Stimulated activated CD4-positive, alpha-beta T cell treated with anti-CD3 and anti-CD28 coated beads, Interleukin-1b, Interleukin-23, amount 100 ng/mL, for 1 hour (primary cell): ENCODE measurements around the gene CMPK2.

Source experiments
- DNase-seq, 2 donors: peaks; one replicate each; pipeline ENCODE4 v3.0.0-alpha.2; 2020; ENCODE audit warnings: low read depth in 2 of 2

Gene CMPK2

DNA sequence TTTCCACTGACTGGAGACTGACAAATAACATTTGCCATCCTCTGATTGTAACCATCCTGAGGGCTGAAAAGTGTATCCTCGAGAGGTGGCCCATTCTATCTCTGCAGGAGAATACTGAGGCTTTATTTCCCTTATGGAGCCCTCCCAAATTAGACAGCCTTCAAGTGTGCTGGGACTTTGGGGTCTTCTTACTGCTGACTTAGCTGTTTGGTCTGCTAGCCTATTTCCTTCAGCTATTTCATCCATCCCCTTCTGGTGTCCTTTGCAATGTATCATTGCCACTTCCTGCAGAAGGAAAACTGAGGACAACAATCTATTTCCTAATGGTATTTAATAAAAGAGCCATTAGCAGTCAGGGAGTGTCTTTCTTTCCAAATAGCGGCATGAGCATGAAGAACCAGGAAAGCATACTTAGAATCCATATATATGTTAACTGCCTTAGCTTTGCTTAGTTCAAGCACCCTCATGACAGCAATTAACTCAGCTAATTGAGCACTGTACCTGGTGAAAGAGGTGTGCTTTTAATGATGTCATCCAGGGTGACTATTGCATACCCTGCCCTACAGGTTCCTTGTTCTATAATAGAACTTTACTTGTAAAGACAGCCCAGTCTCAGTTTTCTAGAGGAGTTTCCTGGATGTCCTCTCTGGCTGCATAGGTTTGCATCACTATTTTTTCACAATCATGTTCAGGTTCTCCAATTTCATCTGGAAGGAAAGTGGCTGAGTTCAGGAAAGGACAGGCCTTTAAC, 24.0 kb downstream of the CMPK2 start:
- no peak for DNase-seq

DNA sequence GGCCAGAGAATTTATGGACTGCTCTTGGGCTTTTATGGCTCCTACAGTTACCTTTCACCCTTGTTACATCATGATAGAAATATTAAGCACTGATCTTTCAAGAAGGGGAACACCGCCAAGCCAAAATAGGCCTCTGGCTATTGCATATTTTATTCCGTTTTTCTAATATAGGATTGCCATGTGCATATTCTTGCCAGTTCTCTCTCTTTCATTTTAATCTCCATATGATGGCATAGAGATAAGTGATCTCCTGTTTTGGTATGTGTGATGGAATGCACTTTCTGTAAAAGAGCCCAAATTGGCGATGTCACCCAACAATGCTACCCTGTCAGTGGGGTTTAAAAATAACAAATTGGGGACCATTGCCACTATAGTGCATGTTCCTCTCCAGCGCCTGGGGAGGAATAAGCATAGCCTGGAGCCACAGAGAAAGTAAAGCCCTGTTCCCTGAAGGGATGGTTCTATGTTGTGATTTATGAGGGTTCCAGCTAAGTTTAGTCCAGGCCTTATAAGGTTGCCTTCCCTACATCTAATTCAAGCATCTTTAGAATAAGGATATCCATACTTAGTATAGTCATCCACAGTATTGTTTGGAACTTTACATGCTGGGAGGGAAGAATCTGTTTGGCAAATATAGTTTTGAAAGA, 26.9 kb downstream of the CMPK2 start:
- DNase-seq = no peak

DNA sequence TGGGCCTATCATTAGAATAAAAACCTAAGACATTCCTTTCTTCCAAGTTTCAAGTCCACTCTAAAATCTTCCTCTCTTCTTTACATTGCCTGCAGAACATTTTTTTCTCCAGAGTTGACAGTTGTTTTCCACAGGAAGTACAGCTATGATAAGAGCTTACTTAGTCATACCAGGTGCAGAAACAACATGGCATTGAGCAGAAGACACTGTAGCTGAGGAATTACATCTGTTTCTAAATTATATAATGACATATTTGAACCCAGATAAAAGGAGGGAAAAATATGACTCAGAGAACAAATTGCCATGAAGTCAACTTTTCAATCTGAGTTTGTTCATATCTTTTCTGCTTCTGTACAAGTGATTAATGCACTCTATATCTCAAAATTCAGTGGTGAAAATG, 30.2 kb downstream of the CMPK2 start:
- DNase-seq = no peak

DNA sequence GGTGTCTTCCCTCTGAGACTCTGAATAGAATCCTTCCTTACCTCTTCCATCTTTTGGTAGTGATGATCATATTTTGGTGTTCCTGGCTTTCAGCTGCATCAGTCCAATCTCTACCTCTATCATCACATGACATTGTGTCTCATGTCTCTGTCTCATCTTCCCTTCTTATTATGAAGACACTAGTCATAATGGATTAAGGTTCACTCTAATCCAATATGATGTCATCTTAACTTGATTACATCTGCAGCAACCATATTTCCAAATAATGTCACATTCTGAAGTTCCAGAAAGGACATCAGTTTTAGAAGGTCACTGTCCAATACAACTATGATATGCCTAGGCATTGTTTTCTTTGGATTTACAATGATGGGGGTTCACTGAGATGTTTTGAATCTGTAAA, 31.5 kb downstream of the CMPK2 start:
- DNase-seq = no peak

DNA sequence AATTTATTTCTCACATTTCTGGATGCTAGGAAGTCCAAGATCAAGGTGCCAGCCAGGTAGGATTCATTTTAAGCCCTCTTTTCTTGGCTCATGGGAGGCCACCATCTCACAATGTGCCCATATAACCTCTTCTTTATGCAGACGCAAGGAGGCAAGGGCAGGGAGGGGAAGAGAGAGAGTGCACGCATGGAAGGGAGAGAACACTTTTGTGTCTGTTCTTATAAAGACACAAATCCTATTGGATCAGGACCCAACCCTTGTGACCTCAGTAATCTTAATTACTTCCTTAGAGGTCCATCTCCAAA, 32.5 kb downstream of the CMPK2 start:
- no peak for DNase-seq

DNA sequence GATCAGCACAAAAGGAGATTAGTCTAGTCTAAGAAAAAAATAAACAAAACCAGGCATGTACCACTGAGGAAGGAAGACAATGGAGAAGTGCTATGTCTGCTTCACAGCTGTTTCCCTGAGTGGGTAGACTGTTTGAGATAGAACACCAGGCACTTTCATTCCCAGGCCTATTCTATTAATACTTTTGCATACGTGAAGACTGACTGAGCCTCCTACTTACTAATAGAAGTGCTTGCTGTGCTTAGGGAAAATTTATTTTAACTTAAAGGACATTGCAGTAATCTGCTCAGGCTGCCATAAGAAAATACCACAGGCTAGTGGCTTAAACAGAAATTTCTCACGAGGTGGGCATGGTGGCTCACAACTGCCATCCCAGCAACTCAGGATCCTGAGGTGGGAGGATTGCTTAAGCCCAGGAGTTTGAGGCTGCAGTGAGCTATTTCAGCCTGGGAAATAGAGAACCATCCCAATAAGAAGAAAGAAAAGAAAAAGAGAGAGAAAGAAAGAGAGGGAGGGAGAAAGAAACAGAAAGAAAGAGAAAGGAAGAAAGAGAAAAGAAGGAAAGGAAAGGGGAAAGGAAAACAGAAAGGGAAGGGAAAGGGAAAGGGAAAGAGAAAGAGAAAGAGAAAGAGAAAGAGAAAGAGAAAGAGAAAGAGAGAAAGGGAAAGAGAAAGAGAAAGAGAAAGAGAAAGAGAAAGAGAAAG, 33.0 kb downstream of the CMPK2 start:
- no peak for DNase-seq

DNA sequence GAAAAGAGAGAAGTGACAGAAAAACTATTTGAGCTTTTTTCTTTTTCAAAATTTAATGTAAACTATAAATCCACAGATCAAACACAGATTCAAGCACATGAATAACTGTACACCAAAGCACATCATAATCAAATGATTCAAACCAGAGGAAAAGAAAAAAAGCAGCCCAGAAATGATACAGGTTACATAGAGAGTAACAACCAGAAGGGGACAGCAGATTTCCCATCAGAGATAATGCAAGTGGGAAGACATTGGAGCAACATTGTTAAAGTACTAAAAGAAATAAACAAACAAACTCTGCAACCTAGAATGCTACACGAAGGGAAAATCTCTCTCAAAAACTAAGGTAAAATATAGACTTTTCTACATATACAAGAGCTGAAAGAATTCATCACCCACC, 34.5 kb downstream of the CMPK2 start:
- no peak for DNase-seq

DNA sequence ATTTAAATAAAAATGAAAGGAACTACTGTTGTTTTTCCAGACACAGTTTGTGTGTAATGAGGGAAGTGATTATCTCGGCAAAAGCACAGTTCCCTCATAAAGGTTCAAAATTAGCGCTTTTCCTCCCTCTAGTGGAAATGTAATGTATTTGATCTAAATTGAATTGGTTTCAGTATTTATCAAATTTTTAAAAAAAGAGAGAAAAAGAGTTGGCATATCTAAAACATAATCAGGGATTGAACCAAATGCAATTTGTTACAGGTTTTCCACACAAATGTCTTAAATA, 37.5 kb downstream of the CMPK2 start:
- no peak for DNase-seq

DNA sequence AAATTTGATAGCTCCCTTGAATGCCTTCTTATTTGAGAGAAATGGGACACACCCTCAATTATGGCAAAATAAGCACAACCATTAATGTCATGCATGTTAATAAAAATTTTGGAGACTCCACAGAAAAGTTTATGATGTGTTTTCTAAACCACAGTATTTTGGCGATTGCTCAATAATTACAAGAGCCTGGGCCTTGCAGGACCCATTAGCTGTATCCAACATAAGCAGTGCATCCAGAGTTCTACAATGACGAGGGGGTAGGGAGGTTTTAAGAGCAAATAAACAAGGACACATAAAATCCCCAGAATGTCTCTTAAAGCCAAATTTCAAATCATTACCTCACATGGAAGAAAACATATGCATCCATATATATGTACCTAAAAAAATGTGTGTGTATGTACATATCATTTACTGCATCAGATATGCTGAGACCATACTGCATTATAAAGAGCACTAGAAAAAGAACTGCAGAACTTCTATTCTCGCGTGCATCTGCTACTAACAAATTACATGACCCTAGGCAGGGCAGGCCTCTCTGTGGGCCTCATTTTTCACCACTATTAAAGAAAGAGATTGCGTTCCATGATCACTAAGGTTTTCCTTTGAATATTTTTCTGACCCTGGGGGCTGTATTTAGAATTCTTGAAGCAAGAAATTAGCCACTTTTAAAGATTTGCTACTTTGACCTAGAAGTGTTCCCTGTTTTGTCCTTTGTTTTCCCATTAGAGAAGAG, 38.0 kb downstream of the CMPK2 start:
- DNase-seq = no peak

DNA sequence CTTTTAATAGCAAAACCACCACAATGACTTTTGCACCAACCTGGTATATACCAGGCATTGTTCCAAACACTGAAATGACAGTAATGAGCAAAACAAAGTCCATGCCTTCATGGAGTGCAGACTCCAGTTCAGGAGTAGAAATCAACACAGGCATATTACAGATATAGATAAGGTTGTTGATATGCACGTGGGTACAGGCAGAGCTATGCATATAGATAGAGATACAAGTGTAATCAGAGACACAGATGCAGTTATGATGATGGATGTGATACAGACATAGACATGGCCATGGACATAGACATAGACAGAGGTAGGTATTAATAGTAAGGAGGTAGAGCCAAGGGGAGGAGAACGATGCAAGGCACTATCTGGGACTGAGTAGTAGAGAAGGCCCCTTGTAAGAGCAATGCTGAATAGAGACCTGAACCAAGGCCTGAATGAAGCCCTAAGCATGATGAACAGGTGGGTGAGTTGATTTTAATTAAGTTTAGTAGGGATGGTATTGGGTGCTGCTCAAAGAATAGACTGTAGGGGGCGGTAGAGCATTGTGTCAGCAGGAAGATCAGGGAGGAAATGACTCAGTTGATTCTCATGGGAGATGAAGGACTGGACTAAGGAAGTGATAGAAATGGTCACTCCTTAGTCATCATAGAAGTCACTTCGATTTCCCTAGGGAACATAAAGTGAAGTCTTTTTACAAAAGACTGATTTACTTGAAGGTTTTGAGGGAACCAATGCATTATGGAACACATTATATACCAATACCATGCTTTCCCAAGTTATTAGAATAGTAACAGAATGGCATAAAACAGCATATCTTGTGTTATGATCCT, 39.4 kb downstream of the CMPK2 start:
- DNase-seq = peak; percentile 6 to 37

DNA sequence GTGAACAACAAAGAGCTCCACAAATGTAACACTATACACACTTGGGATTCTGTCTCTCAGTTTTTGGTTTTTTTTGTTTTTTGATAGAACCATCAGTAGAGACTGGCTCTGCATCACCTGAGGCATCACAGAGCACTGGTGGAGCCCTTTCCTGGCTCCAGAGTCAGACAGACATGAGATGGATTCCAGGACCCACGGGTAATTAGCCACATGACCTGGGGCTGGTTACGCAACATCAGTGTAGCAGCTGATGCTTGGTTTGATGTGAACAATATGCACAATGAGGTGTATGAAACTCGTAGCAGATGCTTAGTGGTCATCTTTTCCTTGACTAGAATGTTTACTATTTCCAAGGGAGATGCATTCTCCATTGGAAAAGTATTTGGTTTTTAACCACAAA, 40.7 kb downstream of the CMPK2 start:
- no peak for DNase-seq

DNA sequence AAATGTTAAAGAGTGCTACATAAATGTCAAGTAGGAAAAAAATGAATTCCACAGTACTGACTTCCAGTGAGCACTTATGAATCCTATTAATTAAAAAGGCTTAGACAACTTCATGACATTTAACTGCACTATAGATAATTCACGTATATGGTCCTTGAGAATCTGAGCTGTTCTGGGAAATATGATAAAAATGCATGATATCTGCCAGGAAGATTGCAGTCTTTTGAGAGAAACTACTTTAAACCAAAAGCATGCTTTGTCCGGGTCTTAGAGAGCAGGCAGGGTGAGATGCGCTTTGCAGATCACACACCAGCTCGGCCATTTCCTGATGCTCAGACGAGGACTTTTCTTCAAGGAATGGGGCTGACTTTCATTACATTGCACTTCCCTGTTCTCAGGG, 42.6 kb downstream of the CMPK2 start:
- DNase-seq = no peak

DNA sequence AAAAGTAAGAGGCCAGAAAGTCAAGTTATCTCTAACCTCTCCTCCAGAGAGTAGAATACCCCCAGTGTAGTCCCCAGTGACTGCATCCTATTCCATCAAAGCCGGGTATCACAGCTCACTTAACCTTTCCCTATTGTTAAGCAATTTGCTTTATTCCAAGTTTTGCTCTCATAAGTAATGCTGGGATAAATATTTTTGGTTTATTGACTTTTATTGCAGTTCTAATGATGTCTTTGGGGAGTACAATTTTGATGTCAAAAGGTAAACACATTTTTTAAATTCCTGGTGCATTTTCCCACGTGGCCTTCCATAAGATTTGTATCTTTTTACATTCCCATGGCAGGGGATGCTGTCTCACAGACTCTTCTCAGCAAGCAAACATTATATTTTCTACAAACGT, 43.3 kb downstream of the CMPK2 start:
- no peak for DNase-seq

DNA sequence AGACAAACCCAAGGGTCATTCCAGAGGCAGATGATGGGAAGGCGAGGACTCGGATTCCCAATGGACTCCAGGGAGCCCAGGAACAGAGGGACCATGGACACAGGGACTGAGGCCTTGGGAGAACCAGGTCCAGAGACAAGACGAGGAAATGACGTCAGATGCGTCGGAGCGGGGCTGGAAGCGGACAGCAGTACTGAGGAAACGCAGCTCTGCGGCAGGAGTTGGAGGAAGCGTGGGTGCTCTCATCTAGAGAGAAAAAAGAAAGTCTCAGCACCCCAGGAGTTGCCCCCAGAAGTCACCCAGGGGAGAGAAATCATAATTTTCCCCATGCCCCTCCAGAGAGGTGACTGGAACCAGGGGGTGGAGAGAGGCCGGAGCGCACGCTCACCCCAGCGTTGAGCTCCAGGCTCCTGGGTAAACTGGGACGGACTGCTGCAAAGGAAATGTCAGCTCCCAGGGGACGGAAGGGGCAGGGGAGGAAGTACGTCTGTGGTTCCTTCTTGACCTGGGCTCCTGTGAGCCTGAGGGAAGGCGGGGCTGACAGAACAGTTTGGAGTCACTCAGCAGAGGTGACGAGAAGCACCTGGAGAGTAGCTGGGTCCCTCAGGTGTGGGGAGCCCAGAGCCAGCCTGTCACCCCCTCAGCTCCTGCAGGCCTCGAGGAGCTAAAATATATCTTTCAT, 44.7 kb downstream of the CMPK2 start:
- no peak for DNase-seq

DNA sequence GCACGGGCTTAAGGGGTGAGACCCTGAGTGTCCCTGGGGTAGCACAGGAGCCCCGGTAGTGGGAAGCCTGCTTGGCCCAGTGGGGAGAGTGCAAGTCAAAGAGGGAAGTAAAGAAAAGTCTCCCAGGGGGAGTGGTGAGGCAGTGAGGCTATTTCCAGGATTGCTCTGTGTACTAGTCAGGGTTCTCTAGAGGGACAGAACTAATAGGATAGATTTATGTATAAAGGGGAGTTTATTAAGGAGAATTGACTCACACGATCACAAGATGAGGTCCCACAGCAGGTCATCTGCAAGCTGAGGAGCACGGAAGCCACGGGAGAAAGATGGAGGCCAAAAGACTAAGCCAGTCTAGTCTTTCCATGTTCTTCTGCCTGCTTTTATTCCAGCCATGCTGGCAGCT, 45.5 kb downstream of the CMPK2 start:
- DNase-seq = no peak

DNA sequence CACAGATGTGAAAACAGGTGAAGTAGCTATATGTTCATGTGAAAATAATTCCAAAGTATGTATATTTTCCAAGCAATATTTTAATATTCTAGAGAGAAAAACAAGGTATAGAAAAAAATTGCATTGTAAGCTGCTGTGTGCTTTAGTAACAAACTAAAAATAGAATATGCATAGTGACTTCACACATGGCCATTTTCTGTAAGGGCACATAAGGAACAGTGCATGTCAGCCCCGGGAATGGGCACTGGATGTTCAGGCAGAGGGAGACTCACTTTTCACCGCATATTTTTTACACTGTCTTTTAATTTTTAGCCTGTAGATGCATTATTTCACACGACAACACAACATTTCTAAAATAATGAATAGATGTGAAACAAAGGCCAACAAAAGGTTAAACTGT, 46.0 kb downstream of the CMPK2 start:
- no peak for DNase-seq

DNA sequence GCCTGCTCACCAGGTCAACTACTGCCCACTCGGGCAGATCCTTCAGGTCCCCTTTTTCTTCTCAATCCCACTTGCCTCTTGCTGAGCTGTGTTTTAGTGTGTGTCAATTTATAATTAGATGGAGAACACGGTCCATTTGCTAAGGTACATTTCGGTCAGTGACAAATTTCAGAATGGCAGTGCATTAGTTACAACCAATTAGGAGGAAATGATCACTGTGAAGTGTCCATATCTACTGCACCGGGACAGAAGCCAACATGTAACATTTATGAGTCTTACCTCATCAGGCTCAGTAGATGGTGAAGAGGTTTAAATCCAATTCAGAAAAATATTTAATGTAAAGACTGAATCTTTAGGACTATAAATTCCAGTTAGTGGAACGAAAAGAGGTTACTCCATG, 47.7 kb downstream of the CMPK2 start:
- no peak for DNase-seq

DNA sequence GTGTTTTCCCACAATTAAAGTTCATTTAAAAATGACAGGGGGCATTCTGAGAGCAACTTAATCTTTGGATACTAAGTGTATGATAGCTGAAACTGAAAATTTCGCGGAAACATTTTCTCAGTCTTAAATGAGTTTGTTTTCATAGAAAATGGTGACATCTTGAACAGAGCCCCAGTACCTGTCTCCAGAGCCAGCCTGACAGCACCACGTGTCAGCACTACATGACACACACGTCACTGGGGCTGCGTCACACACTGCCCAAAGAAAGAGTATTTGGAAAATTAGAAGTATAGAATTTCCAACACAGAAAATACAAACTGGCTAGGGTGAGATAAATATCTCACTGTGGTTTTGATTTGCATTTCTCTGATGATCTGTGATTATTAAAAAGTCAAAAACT, 50.8 kb downstream of the CMPK2 start:
- DNase-seq = no peak

DNA sequence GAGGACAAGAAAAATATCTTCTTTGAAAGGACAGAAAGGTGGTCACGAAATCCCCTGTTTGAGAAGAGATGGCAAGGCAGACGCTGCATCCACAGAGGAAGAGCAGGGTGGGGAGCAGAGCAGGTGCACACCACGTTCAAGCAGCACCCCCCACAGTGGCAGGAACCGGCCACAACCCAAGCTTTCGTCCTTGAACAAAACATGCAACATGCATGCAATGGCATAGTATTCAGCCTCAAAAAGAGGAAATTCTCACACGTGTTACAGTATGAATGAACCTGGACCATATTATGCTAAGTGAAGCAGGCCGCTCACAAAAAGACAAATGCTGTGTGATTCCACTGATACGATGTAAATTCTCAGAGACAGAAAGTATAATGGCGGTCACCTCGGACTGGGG, 51.4 kb downstream of the CMPK2 start:
- DNase-seq = no peak

DNA sequence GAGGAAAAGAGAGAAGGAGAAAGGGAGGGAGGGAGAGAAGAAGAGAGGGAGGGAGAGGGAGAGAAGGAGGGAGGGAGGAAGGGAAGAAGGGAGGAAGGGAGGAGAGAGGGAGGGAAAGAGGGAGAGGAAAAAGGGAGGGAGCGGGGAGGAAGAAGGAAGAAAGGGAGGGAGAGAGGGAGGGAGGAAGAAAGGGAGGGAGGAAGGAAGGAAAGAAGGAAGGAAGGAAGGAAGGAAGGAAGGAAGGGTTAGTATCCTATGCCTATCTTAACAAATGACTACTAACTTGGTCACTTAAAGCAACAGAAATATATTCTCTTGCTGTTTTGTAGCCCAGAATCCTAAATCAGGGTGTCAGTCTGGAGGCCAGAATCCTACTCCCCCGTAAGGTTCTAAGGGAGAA, 52.1 kb downstream of the CMPK2 start:
- no peak for DNase-seq

DNA sequence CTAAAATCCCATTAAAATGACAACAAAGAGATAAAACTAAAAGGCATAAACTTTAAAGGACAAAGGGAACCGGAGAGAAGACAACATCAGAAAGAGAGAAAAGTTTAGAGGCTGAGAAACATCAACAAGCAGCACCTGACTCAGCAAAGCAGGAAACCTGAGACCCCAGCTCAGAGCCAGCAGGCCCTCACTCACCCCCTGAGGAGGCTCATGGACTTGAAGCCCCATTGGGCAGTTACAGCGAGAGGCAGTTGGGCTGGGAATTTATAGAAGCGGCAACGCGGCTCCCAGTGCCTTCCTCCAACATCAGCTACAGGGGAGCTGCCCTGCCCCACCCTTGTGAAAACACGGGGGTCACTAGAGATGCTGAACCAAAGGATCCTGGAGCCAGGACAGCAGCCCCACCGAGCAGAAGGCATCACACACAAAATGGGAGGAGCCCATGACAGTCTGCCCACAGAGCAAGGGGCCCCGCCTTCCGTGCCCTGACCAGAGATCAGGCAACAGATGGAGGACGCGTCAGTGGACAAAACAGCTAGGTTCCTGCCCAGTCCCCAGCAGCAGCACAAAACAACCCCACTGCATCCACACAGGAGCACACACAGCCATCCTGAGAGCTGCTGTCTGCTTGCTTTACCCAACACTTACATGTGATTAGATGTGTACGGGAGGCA, 52.7 kb downstream of the CMPK2 start:
- no peak for DNase-seq
